ENCODE results near the gene CORO1C.
"Not testable (repeated sequence)": the region's sequence is repeated elsewhere in the genome, so short reads cannot be mapped to it uniquely, and the experiment has no call there.

CORO1C gene

DNA sequence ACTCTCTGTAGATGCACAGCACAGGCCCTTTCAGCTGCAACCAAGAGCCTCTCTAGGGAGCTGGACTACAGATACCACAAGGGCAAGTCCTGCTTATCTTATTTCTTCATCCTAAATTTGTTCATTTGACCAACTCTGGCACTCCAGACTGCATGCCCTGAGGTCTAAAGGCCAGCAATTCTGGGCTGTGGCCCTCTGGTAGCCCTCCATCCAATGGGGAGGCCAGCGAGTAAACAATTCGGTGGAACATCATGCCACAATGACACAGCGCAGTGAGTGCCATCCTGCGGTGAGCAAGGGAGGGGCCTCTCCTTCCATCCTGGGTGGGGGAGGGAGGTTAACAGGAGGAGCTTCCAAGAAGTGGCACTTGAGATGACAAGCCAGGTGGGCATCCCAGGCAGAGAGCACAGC is 97.0 kb downstream of the CORO1C start:
- no peak for DNase-seq (ENCODE audit: low read depth in 2 of 2)

DNA sequence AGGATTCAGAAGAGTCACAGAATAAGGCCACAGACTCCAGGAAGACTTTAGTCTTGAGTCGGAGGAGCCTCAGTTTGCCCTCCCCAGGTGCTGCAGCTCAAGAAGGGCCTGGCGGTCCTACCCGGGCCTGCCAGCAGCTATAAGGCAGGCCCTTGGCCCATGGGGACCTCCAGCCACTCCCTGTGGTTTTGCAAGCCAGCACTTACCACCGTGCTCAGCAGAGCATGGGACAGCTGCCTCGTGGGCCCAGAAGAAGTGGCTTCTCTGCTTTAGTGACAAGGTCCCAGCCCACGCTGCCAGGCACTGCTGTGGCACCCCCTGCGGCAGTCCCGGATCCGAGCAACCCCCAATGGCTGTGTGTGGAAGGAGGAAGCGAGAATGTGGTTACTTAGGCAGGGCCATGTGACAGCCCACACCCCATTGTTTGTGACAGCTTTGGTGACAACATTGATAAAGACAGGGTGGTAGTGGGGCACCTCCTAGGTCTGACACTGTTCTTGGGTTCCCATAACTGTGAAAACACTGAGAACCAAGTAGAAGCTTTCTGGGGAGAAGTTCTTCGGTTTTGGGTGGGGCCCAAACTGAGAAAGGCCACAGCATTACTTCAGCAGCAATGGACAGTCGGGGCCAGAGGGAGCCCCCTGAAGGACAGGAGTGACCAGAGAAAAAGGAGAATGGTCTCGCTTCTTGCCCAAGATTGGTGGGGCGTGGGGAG is 97.6 kb downstream of the CORO1C start, which contains the start of gene SELPLG:
SELPLG (minus strand) TSS at position 361 of the 715 bp plus-strand sequence. CDS start 9,587 bp downstream, outside the sequence.
- DNase-seq (ENCODE audit: low read depth in 2 of 2): no peak

- DNase-seq (ENCODE audit: low read depth in 2 of 2): no peak
Measured at GRCh38 chr12:108633081-108633533, 98.2 kb downstream of the CORO1C start.

GRCh38 chr12:108631261-108631660 is 100.1 kb downstream of the CORO1C start:
- not testable (repeated sequence) for DNase-seq (ENCODE audit: low read depth in 2 of 2)

DNA sequence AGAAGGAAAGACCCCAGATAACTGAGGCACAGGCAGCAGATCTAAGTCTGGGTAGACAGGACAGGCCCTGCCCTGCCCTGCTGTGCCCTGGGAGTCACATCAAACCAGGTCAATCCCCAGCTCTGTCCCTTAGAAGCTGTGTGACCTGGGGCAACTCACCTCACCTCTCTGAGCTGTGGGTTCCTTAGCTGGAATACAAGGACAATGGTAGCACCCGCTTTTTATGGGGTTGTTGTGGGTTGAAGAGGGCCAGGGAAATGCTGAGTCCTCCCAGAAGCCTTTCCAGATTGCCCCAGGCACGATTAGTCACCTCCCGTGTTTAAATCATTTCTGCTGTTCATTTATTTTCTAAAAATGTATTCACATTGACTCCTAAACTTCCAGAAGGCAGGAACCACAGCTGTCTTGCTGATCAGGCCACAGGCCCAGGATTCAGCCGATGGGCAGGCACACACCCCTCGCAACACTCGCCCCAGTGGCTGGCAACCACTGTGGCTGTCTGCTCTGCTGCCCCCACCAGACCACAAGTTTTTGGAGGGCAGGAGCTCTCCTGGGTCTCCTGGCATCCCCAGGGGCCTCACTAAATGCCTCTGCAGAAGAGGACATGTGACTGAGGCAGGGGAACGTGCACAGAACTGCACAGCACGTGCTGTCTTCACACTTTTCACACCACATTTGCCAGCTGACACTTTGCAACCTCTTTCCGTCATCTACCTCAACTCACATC is 100.7 kb downstream of the CORO1C start:
- no peak for DNase-seq (ENCODE audit: low read depth in 2 of 2)

DNA sequence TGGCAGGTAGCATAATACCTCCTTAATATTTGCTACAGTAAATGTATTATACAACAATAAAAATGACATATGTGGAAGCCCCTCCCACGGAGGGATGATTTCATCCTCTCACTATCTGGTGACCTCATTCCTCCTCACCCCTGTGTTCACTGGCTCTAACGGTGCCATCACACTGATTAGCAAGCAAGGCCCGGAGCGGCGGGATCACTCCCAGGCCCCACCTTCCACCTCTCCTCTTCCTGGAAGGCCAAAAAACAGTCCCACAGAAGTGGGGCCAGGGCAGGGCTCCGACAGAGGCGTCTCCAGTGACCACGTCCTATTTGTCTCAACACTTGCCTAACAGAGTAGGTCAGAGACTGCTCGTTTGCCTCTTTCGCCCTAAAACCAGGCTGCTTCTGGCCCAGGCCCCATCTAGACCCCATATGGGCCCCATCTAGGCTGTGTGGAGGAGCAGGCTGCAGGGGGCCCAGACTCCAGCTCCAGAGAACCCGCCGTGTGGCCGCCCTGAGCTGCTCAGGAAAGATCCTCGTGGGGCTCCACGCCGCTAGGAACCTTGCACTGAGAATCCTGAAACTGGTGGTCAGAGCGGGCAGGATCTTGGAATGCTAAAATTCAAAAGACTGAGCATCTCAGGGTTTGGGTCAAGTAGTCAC is 101.4 kb downstream of the CORO1C start:
- DNase-seq (ENCODE audit: low read depth in 2 of 2): peak in 1 of 2 experiments; percentile 57

DNA sequence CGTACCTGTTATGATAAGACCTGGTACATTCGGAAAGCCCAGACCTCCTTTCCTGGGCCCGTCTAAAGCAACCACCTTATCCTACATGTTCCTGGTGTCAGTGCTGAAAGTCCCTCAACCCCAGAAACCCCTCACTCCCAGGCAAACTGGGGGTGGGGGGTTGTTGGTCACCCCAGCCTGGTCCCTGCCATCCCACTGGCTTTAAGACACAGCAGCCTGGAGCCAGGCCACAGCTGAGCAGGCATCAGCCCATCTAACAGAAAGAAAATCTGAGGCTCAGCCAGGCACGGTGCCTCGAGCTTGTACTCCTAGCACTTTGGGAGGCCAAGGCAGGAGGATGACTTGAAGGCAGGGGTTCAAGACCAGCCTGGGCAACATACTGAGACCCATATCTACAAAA is 102.2 kb downstream of the CORO1C start:
- no peak for DNase-seq (ENCODE audit: low read depth in 2 of 2)

DNA sequence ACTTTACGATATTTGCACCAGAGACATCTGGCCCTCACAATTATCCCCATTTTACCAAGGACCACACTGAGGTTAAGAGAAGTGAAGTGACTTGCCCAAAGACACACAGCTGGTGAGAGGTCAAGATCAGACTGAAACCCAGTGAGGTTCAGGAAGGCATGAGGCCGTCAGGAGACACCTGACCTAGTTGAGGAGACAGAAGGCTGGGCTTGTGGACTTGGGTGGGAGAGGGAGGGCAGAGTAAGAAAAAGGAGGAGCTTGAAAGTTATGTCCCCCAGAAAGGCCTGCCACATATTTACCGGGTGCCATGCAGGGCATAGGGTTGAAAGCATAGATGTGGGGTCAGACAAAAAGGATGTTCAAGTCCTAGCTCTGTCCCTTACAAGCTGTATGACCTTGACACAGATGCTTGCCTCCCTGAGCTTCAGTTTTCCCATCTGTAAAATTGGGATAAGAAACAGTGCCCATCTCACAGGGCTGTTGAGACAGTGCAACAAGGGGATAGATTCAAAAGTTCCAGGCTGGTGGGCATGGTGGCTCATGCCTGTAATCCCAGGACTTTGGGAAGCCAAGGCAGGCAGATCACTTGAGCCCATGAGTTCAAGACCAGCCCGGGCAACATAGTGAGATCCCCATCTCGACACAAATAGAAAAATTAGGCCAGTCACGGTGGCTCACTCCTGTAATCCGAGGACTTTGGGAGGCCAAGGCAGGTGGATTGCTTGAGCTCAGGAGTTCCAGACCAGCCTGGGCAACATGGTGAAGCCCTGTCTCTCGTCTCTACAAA is 104.0 kb downstream of the CORO1C start:
- no peak for DNase-seq (ENCODE audit: low read depth in 2 of 2)

- no peak for DNase-seq (ENCODE audit: low read depth in 2 of 2)
Measured at GRCh38 chr12:108625228-108625627, 106.1 kb downstream of the CORO1C start.

- DNase-seq (ENCODE audit: low read depth in 2 of 2): no peak
Measured at GRCh38 chr12:108623577-108623976, 107.7 kb downstream of the CORO1C start.

DNA sequence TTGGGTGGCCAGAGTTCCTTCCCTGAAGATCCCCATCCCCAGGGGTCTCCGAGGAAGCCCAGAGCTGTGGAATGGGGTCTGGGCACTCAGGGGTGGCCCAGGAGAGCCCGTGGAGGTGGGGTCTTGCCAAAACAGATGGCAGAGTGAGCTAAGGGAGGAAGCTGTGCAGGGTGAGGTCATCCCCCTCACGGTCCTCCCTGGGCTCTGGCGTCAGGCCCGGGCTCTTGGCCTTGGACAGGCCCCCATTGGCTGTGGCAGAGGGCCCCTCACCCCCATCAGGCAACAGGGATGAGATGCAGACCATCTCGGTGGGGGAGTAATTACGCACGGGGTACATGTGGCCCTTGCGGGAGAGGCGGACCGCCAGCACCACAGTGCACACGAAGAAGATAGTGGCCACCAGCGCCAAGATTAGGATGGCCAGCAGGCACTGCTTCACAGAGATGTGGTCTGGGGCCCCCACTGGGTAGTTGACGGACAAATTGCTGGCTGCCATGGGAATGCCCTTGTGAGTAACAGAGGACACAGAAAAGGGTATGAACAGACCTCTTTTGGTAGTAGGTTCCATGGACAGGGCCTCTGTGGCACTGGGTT is 108.3 kb downstream of the CORO1C start:
- no peak for DNase-seq (ENCODE audit: low read depth in 2 of 2)

GRCh38 chr12:108622421-108622820 is 108.9 kb downstream of the CORO1C start:
- no peak for DNase-seq (ENCODE audit: low read depth in 2 of 2)

DNA sequence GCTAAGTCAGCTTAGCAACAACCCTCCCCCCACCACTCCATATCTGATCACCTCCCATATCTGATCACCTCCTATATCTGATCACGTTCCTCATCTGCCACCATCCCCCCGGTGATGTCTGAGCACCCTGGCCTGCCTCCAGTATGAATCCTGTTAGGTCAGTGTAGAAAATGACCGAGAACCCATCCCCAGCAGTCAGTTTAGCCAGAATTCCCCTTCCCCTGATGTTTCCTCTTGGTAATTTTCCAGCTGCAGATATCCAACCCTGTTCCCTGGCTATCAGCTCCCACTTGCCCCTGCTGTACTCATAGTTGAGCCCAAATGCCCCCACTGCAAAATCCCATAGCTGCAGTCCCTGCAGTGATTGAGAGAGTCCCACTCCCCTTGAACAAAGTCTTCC is 110.2 kb downstream of the CORO1C start:
- no peak for DNase-seq (ENCODE audit: low read depth in 2 of 2)

- DNase-seq (ENCODE audit: low read depth in 2 of 2): no peak
Measured at GRCh38 chr12:108620236-108620879, 111.0 kb downstream of the CORO1C start.

DNA sequence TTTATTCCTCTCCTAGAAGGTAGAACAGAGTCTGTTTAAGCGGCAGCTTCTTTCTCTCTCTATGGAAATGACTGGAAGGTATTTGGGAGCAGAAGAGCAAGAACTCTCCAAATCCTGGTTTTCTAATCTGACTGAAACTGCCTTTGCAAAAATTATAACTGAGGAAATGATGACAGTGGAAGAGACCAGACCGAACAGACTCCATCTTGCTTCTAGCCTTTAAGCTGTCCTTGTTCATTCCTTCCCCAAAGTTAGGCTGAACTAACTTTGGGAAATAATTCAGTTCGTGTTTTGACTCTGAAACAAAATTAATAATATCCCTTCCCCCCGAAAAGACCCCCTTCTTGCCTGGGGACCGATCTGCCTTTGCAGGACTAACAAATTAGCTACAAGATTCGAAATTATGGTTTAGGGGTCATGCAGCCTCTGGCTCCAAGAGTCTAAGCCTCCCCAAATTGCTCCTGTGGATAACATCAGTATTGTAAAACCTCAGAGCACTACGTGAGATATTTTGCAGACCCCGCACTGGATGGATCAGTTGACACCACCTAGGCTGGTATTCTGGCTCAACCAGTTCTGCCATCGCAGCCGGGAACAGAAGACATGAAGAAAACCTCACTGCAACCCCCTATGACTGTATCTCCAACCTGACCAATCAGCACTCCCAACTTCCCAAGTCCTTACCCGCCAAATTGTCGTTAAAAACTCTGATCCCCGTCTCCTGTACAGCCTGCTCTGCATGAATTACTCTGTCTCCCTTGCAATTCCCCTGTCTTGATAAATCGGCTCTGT is 111.8 kb downstream of the CORO1C start:
- no peak for DNase-seq (ENCODE audit: low read depth in 2 of 2)

DNA sequence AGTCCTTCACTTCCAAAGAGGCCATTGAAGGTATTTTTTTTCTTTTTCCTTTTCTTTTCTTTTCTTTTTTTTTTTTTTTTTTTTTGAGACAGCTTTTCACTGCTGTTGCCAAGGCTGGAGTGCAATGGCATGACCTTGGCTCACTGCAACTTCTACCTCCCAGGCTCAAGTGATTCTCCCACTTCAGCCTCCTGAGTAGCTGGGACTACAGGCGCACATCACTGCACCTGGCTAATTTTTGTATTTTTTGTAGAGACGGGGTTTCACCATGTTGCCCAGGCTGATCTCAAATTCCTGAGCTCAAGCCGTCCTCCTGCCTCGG is 112.4 kb downstream of the CORO1C start:
- DNase-seq (ENCODE audit: low read depth in 2 of 2): not testable (repeated sequence)

GRCh38 chr12:108618079-108618952 is 113.0 kb downstream of the CORO1C start:
- DNase-seq (ENCODE audit: low read depth in 2 of 2): peak in 1 of 2 experiments; percentile 66

GRCh38 chr12:108616941-108617858 is 114.1 kb downstream of the CORO1C start:
- DNase-seq (ENCODE audit: low read depth in 2 of 2): no peak
